Liver (tissue), 9 donors: ENCODE data around the gene MAP3K5. TPM values are rescaled to one million over a fixed set of nuclear protein-coding genes. Genes with fewer than 3 reads are reported as not detected.
"Not testable (repeated sequence)": the region's sequence is repeated elsewhere in the genome, so short reads cannot be mapped to it uniquely, and the experiment has no call there.

Experiments used
- DNase-seq: peaks from one replicate; pipeline ENCODE4 v3.0.0-alpha.2; 2017; ENCODE audit warnings: low spot score
- H3K27ac ChIP-seq, 2 donors: one replicate each; pipeline ENCODE4 v1.7.0; 2013; ENCODE audit warnings: inconsistent platforms in 2 of 2, low read length in 2 of 2, control low read depth in 1 of 2, low read depth in 1 of 2, mild to moderate bottlenecking in 1 of 2
- H3K27me3 ChIP-seq, 4 donors: one replicate each; pipeline versions ENCODE4 v1.6.1 to v1.7.0; 2013; ENCODE audit warnings: low read length in 3 of 4, inconsistent platforms in 1 of 4, mild to moderate bottlenecking in 1 of 4, moderate library complexity in 1 of 4; ENCODE audit not compliant: control insufficient read depth in 4 of 4, insufficient read depth in 4 of 4
- H3K36me3 ChIP-seq, 4 donors: one replicate each; pipeline versions ENCODE4 v1.6.1 to v1.7.0; 2013; ENCODE audit warnings: low read length in 3 of 4, mild to moderate bottlenecking in 3 of 4, low read depth in 1 of 4, moderate library complexity in 1 of 4; ENCODE audit not compliant: control insufficient read depth in 4 of 4, insufficient read depth in 3 of 4
- H3K4me1 ChIP-seq, 4 donors: one replicate each; pipeline versions ENCODE4 v1.6.1 to v1.7.0; 2013; ENCODE audit warnings: low read length in 3 of 4, mild to moderate bottlenecking in 3 of 4, moderate library complexity in 1 of 4; ENCODE audit not compliant: control insufficient read depth in 4 of 4, insufficient read depth in 4 of 4
- H3K4me3 ChIP-seq, 3 donors: one replicate each; pipeline versions ENCODE4 v1.6.1 to v1.7.0; 2013; ENCODE audit warnings: low read length in 3 of 3, control low read depth in 1 of 3, low read depth in 1 of 3, mild to moderate bottlenecking in 1 of 3
- H3K9ac ChIP-seq, 2 donors: one replicate each; pipeline ENCODE4 v1.7.0; 2013; ENCODE audit warnings: low read length in 2 of 2, mild to moderate bottlenecking in 2 of 2, moderate library complexity in 2 of 2, control low read depth in 1 of 2, low read depth in 1 of 2
- H3K9me3 ChIP-seq, 4 donors: one replicate each; pipeline versions ENCODE4 v1.6.1 to v1.7.0; 2013; ENCODE audit warnings: low read length in 3 of 4; ENCODE audit not compliant: control insufficient read depth in 4 of 4
- ATF3 ChIP-seq: IDR thresholded peaks from 2 replicates; pipeline ENCODE4 v1.6.1; 2016; ENCODE audit warnings: antibody characterized with exemption
- EGR1 ChIP-seq, 2 donors: IDR thresholded peaks; 2 replicates each; pipeline ENCODE4 v1.6.1; 2016 to 2018; ENCODE audit warnings: antibody characterized with exemption in 2 of 2, low read depth in 2 of 2
- FOXA1 ChIP-seq: IDR thresholded peaks from 2 replicates; pipeline ENCODE4 v1.6.1; 2016; ENCODE audit warnings: antibody characterized with exemption
- FOXA2 ChIP-seq: IDR thresholded peaks from 2 replicates; pipeline ENCODE4 v1.6.1; 2016; ENCODE audit warnings: antibody characterized with exemption
- GABPA ChIP-seq, 2 donors: IDR thresholded peaks in 1 of 2; conservative IDR thresholded peaks in 1 of 2; 2 replicates each; pipeline ENCODE4 v1.6.1; 2016; ENCODE audit warnings: antibody characterized with exemption in 2 of 2, mild to moderate bottlenecking in 1 of 2, moderate library complexity in 1 of 2
- HNF4A ChIP-seq, 2 donors: conservative IDR thresholded peaks; 2 replicates each; pipeline ENCODE4 v1.6.1; 2016; ENCODE audit warnings: antibody characterized with exemption in 2 of 2, mild to moderate bottlenecking in 2 of 2
- HNF4G ChIP-seq: IDR thresholded peaks from 2 replicates; pipeline ENCODE4 v1.6.1; 2016; ENCODE audit warnings: antibody characterized with exemption
- JUND ChIP-seq, 2 donors: IDR thresholded peaks; 2 replicates each; pipeline ENCODE4 v1.6.1; 2016; ENCODE audit warnings: antibody characterized with exemption in 2 of 2
- MAX ChIP-seq: IDR thresholded peaks from 2 replicates; pipeline ENCODE4 v1.6.1; 2016; ENCODE audit warnings: antibody characterized with exemption
- NR2F2 ChIP-seq: IDR thresholded peaks from 2 replicates; pipeline ENCODE4 v1.6.1; 2016; ENCODE audit warnings: antibody characterized with exemption
- REST ChIP-seq: IDR thresholded peaks from 2 replicates; pipeline ENCODE4 v1.6.1; 2016; ENCODE audit warnings: antibody characterized with exemption, mild to moderate bottlenecking
- RXRA ChIP-seq, 2 donors: IDR thresholded peaks; 2 replicates each; pipeline ENCODE4 v1.6.1; 2017 to 2018; ENCODE audit warnings: antibody characterized with exemption in 2 of 2, mild to moderate bottlenecking in 1 of 2
- SP1 ChIP-seq: IDR thresholded peaks from 2 replicates; pipeline ENCODE4 v1.6.1; 2018; ENCODE audit warnings: antibody characterized with exemption, mild to moderate bottlenecking
- YY1 ChIP-seq: IDR thresholded peaks from 2 replicates; pipeline ENCODE4 v1.6.1; 2016; ENCODE audit warnings: antibody characterized with exemption, mild to moderate bottlenecking
- ZBTB33 ChIP-seq: IDR thresholded peaks from 2 replicates; pipeline ENCODE4 v1.6.1; 2016; ENCODE audit warnings: antibody characterized with exemption
- WGBS: extraction: QIAGEN DNeasy Blood & Tissue Kit; methylation state at CpG from one replicate; pipeline ENCODE4 v1.1.7; 2013; 5-methylcytosine and 5-hydroxymethylcytosine counted together
- polyA plus RNA-seq, 2 donors: library from polyadenylated mRNA; stranded (reverse) in 1 of 2; unstranded in 1 of 2; fragments of 200-250 nt in 1 of 2; fragments of >200 nt in 1 of 2; fragmentation: Nextera tagmentation in 1 of 2; extraction: Ambion mirVana in 1 of 2; gene quantifications; one replicate each; pipeline versions ENCODE4 v1.2.1 to v1.2.3, GENCODE V29; 2013 to 2015
- total RNA-seq, 2 donors: library from RNA; depleted of rRNA; stranded (reverse); fragments of >200 nt; gene quantifications; one replicate each; pipeline ENCODE4 v1.2.3, GENCODE V29; 2014
- donor health status: healthy.
- donor health status: healthy.
- donor health status: healthy.
- donor health status: healthy.
- donor health status: healthy.

Gene MAP3K5
- total and polyA plus RNA-seq, 4 donors, result 2.9 to 18.0 (median 5.5) TPM

- DNase-seq, result no peak
- H3K4me3 ChIP-seq, result no peak overlapping the region
Measured at GRCh38 chr6:136716917-136717715, 75.2 kb downstream of the MAP3K5 start.

GRCh38 chr6:136712642-136713041, 79.6 kb downstream of the MAP3K5 start:
- not testable (repeated sequence) for H3K27me3 ChIP-seq, H3K36me3 ChIP-seq, H3K4me3 ChIP-seq, H3K9ac ChIP-seq, DNase-seq, H3K9me3 ChIP-seq, H3K4me1 ChIP-seq, H3K27ac ChIP-seq
- WGBS, result 87% methylated on average over 4 of the region's 4 CpGs

More at GRCh38 chr6:136716917-136717715, 75.2 kb downstream of the MAP3K5 start:
- Histone ChIP-seq H3K36me3 (no peaks in the 10 kb centered on the region), H3K27me3 (no peaks in the 10 kb centered on the region), H3K27ac (no peak overlapping the region), H3K9me3 (no peaks in the 10 kb centered on the region), H3K4me1 (no peaks in the 10 kb centered on the region), H3K9ac (no peak overlapping the region)
- TF ChIP-seq NR2F2 (no peak), SP1 (no peak), EGR1 (IDR thresholded peaks at IDR 0.05; ENCODE audit: low read depth in 2 of 2) (no peak)
- WGBS, result 79% methylated on average over 4 of the region's 4 CpGs

GRCh38 chr6:136711644-136712043, 80.6 kb downstream of the MAP3K5 start:
- peaks cover 0 to 7% (median 2%) of the 10 kb centered on the region in 4 donors for H3K4me1 ChIP-seq
- WGBS, result 97% methylated on average over 2 of the region's 2 CpGs
- H3K27me3 ChIP-seq, result no peaks in the 10 kb centered on the region
- H3K4me3 ChIP-seq, result no peak overlapping the region
- H3K9ac ChIP-seq, result no peak overlapping the region
- no peaks in the 10 kb centered on the region for H3K9me3 ChIP-seq
- H3K36me3 ChIP-seq, result peaks cover 0 to 3% (median 0%) of the 10 kb centered on the region in 4 donors
- TF ChIP-seq ZBTB33 (no peak), JUND (IDR thresholded peaks at IDR 0.05) (no peak)
- no peak overlapping the region for H3K27ac ChIP-seq
- DNase-seq, result no peak

GRCh38 chr6:136710877-136711552, 81.3 kb downstream of the MAP3K5 start:
- Histone ChIP-seq H3K27me3 (no peaks in the 10 kb centered on the region), H3K9ac (no peak overlapping the region), H3K27ac (no peak overlapping the region), H3K4me3 (no peak overlapping the region), H3K36me3 (peaks cover 0 to 3% (median 0%) of the 10 kb centered on the region in 4 donors), H3K9me3 (no peaks in the 10 kb centered on the region), H3K4me1 (peaks cover 0 to 7% (median 2%) of the 10 kb centered on the region in 4 donors)
- 96% methylated on average over 7 of the region's 7 CpGs for WGBS
- DNase-seq, result no peak
- TF ChIP-seq SP1, result no peak
- no peak for TF ChIP-seq HNF4A (conservative IDR thresholded peaks at IDR 0.05)
- no peak for TF ChIP-seq FOXA2
- no peak for TF ChIP-seq MAX
- no peak for TF ChIP-seq YY1
- TF ChIP-seq EGR1 (IDR thresholded peaks at IDR 0.05; ENCODE audit: low read depth in 2 of 2), result no peak
- no peak for TF ChIP-seq GABPA (IDR thresholded peaks at IDR 0.05 in 1 of 2, conservative IDR thresholded peaks at IDR 0.05 in 1 of 2)
- no peak for TF ChIP-seq JUND (IDR thresholded peaks at IDR 0.05)
- no peak for TF ChIP-seq ATF3
- TF ChIP-seq RXRA (IDR thresholded peaks at IDR 0.05), result no peak
- TF ChIP-seq FOXA1, result no peak
- no peak for TF ChIP-seq REST
- TF ChIP-seq NR2F2, result no peak
- no peak for TF ChIP-seq HNF4G
